ENCODE data around the gene ZNF606. TPM values are rescaled to one million over a fixed set of nuclear protein-coding genes. Genes with fewer than 3 reads are reported as not detected.

Gene ZNF606
- total RNA-seq, 2 donors from 2014 or later = 11.7 to 21.4 TPM

- DNase-seq (peak; percentile 90 to 96 (median 92)), ATAC-seq (peak; percentile 99)
- TF ChIP-seq, protein P1, sequence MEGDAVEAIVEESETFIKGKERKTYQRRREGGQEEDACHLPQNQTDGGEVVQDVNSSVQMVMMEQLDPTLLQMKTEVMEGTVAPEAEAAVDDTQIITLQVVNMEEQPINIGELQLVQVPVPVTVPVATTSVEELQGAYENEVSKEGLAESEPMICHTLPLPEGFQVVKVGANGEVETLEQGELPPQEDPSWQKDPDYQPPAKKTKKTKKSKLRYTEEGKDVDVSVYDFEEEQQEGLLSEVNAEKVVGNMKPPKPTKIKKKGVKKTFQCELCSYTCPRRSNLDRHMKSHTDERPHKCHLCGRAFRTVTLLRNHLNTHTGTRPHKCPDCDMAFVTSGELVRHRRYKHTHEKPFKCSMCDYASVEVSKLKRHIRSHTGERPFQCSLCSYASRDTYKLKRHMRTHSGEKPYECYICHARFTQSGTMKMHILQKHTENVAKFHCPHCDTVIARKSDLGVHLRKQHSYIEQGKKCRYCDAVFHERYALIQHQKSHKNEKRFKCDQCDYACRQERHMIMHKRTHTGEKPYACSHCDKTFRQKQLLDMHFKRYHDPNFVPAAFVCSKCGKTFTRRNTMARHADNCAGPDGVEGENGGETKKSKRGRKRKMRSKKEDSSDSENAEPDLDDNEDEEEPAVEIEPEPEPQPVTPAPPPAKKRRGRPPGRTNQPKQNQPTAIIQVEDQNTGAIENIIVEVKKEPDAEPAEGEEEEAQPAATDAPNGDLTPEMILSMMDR (IDR thresholded peaks at IDR 0.05) = peak; percentile 31 to 77 (median 62)
- TF ChIP-seq POLR2A (IDR thresholded peaks at IDR 0.05) = peak in 2 of 3 donors; percentile 61 to 62
- H3K27me3 ChIP-seq = no peaks in the 10 kb centered on the region
- 5 to 33% methylated on average over 9 to 54 of the region's 54 CpGs for WGBS, 2 donors
- H3K9me3 ChIP-seq = peaks cover 0 to 39% (median 0%) of the 10 kb centered on the region in 3 donors
- intact Hi-C loops (cut with DNase I) = no loop called here
- peaks cover 10% of the 10 kb centered on the region for H3K4me1 ChIP-seq
- peak within 1 kb of the TSS in 3 of 4 donors; percentile 57 to 75 (median 65) for H3K27ac ChIP-seq
- peaks cover 0 to 2% of the 10 kb centered on the region in 2 donors for H3K36me3 ChIP-seq (replicated peaks in 1 of 2; ENCODE audit: insufficient read depth in 1 of 2, low read depth in 2 of 2)
- peak within 1 kb of the TSS; percentile 54 to 77 for H3K4me3 ChIP-seq
These were observed 55.0 kb downstream of the ZNF606 start, which contains the start of gene ZNF256 for GRCh38 chr19:57947419-57948134. Gene ZNF256, minus strand, starts transcription at chr19:57947706. Its CDS starts 232 bp downstream, at chr19:57947474.

GRCh38 chr19:57947088-57947418 is 55.6 kb downstream of the ZNF606 start:
- peaks cover 0 to 44% (median under 1%) of the 10 kb centered on the region in 3 donors for H3K9me3 ChIP-seq
- H3K4me1 ChIP-seq = peaks cover 10% of the 10 kb centered on the region
- no peak for DNase-seq
- peak overlapping the region; percentile 54 to 77 for H3K4me3 ChIP-seq
- no peak for ATAC-seq
- H3K27ac ChIP-seq = peak overlapping the region in 3 of 4 donors; percentile 57 to 75 (median 65)
- H3K27me3 ChIP-seq = no peaks in the 10 kb centered on the region
- intact Hi-C loops (cut with DNase I) = no loop called here
- WGBS, 2 donors = 0% methylated on average over 1 to 18 of the region's 18 CpGs
- H3K36me3 ChIP-seq (replicated peaks in 1 of 2; ENCODE audit: insufficient read depth in 1 of 2, low read depth in 2 of 2) = peaks cover 0 to 7% of the 10 kb centered on the region in 2 donors
- TF ChIP-seq, protein P1 (IDR thresholded peaks at IDR 0.05) = no peak
- no peak for TF ChIP-seq POLR2A (IDR thresholded peaks at IDR 0.05)

- H3K9me3 ChIP-seq = peaks cover 0 to 51% (median 5%) of the 10 kb centered on the region in 3 donors
- intact Hi-C loops (cut with DNase I) = no loop called here
- no peak overlapping the region for H3K4me3 ChIP-seq
- ATAC-seq (no peak), DNase-seq (no peak)
- 52 to 57% methylated on average over 2 of the region's 2 CpGs for WGBS, 2 donors
- peaks cover 10% of the 10 kb centered on the region for H3K4me1 ChIP-seq
- no peak for TF ChIP-seq POLR2A (IDR thresholded peaks at IDR 0.05)
- TF ChIP-seq, protein P1 (IDR thresholded peaks at IDR 0.05) = no peak
- H3K27me3 ChIP-seq = no peaks in the 10 kb centered on the region
- no peak overlapping the region for H3K27ac ChIP-seq
- peaks cover 0 to 14% of the 10 kb centered on the region in 2 donors for H3K36me3 ChIP-seq (replicated peaks in 1 of 2; ENCODE audit: insufficient read depth in 1 of 2, low read depth in 2 of 2)
These were observed 56.3 kb downstream of the ZNF606 start for GRCh38 chr19:57946316-57946715.

GRCh38 chr19:57941593-57941992 is 61.0 kb downstream of the ZNF606 start:
- no peak for ATAC-seq
- Histone ChIP-seq H3K9me3 (peaks cover 0 to 62% (median 5%) of the 10 kb centered on the region in 3 donors), H3K4me1 (peaks cover 3% of the 10 kb centered on the region), H3K36me3 (replicated peaks in 1 of 2; ENCODE audit: insufficient read depth in 1 of 2, low read depth in 2 of 2) (peaks cover 0 to 14% of the 10 kb centered on the region in 2 donors), H3K27me3 (no peaks in the 10 kb centered on the region), H3K4me3 (no peak overlapping the region), H3K27ac (no peak overlapping the region)
- DNase-seq = no peak
- no peak for TF ChIP-seq POLR2A (IDR thresholded peaks at IDR 0.05)
- TF ChIP-seq, protein P1 (IDR thresholded peaks at IDR 0.05) = no peak
- 98 to 100% methylated on average over 3 of the region's 3 CpGs for WGBS, 2 donors
- intact Hi-C loops (cut with DNase I) = no loop called here
